ENCODE measurements around the gene PLTP.
A peak's percentile ranks its signal among the peaks of the same experiment; 100 is the strongest.
"Not testable (repeated sequence)": the region's sequence is repeated elsewhere in the genome, so short reads cannot be mapped to it uniquely, and the experiment has no call there.

The PLTP gene

GRCh38 chr20:45911486-45912343 lies at the start of gene PLTP:
Gene PLTP (minus strand): TSS chr20:45912155. CDS start chr20:45911452, 703 bp downstream.
- peaks cover 0 to 17% of the 10 kb centered on the region in 2 donors for H3K4me1 ChIP-seq (ENCODE audit: control insufficient read depth in 1 of 2, insufficient read depth in 2 of 2, low read length in 2 of 2)
- peak within 1 kb of the TSS; percentile 67 for H3K27ac ChIP-seq (ENCODE audit: low read length)
- H3K36me3 ChIP-seq (ENCODE audit: control insufficient read depth in 1 of 2, insufficient read depth in 2 of 2, low read length in 2 of 2): peaks cover 0 to 7% of the 10 kb centered on the region in 2 donors
- H3K27me3 ChIP-seq (ENCODE audit: low read depth, low read length): no peaks in the 10 kb centered on the region
- peak within 1 kb of the TSS; percentile 72 to 84 for H3K4me3 ChIP-seq (ENCODE audit: low read depth in 1 of 2, low read length in 2 of 2)
- H3K9me3 ChIP-seq (ENCODE audit: control insufficient read depth in 1 of 2, low read length in 2 of 2): no peaks in the 10 kb centered on the region

GRCh38 chr20:45959956-45960630 lies 48.1 kb upstream of the PLTP start:
- peaks cover 0 to 4% of the 10 kb centered on the region in 2 donors for H3K9me3 ChIP-seq (ENCODE audit: control insufficient read depth in 1 of 2, low read length in 2 of 2)
- H3K4me1 ChIP-seq (ENCODE audit: control insufficient read depth in 1 of 2, insufficient read depth in 2 of 2, low read length in 2 of 2): no peaks in the 10 kb centered on the region
- H3K27me3 ChIP-seq (ENCODE audit: low read depth, low read length): no peaks in the 10 kb centered on the region
- H3K36me3 ChIP-seq (ENCODE audit: control insufficient read depth in 1 of 2, insufficient read depth in 2 of 2, low read length in 2 of 2): peaks cover 69 to 86% of the 10 kb centered on the region in 2 donors
- H3K27ac ChIP-seq (ENCODE audit: low read length): no peak overlapping the region
- H3K4me3 ChIP-seq (ENCODE audit: low read depth in 1 of 2, low read length in 2 of 2): no peak overlapping the region

GRCh38 chr20:45959126-45959525 lies 47.2 kb upstream of the PLTP start:
- Histone ChIP-seq H3K4me1 (ENCODE audit: control insufficient read depth in 1 of 2, insufficient read depth in 2 of 2, low read length in 2 of 2) (no peaks in the 10 kb centered on the region), H3K27ac (ENCODE audit: low read length) (no peak overlapping the region), H3K9me3 (ENCODE audit: control insufficient read depth in 1 of 2, low read length in 2 of 2) (peaks cover 0 to 4% of the 10 kb centered on the region in 2 donors), H3K36me3 (ENCODE audit: control insufficient read depth in 1 of 2, insufficient read depth in 2 of 2, low read length in 2 of 2) (peaks cover 64 to 78% of the 10 kb centered on the region in 2 donors), H3K27me3 (ENCODE audit: low read depth, low read length) (no peaks in the 10 kb centered on the region), H3K4me3 (ENCODE audit: low read depth in 1 of 2, low read length in 2 of 2) (no peak overlapping the region)

GRCh38 chr20:45958593-45958992 lies 46.6 kb upstream of the PLTP start:
- H3K4me1 ChIP-seq (ENCODE audit: control insufficient read depth in 1 of 2, insufficient read depth in 2 of 2, low read length in 2 of 2): no peaks in the 10 kb centered on the region
- no peaks in the 10 kb centered on the region for H3K27me3 ChIP-seq (ENCODE audit: low read depth, low read length)
- peaks cover 0 to 4% of the 10 kb centered on the region in 2 donors for H3K9me3 ChIP-seq (ENCODE audit: control insufficient read depth in 1 of 2, low read length in 2 of 2)
- no peak overlapping the region for H3K4me3 ChIP-seq (ENCODE audit: low read depth in 1 of 2, low read length in 2 of 2)
- H3K27ac ChIP-seq (ENCODE audit: low read length): no peak overlapping the region
- peaks cover 60 to 78% of the 10 kb centered on the region in 2 donors for H3K36me3 ChIP-seq (ENCODE audit: control insufficient read depth in 1 of 2, insufficient read depth in 2 of 2, low read length in 2 of 2)

- H3K27ac ChIP-seq (ENCODE audit: low read length): no peak overlapping the region
- H3K27me3 ChIP-seq (ENCODE audit: low read depth, low read length): no peaks in the 10 kb centered on the region
- no peak overlapping the region for H3K4me3 ChIP-seq (ENCODE audit: low read depth in 1 of 2, low read length in 2 of 2)
- no peaks in the 10 kb centered on the region for H3K4me1 ChIP-seq (ENCODE audit: control insufficient read depth in 1 of 2, insufficient read depth in 2 of 2, low read length in 2 of 2)
- peaks cover 63 to 81% of the 10 kb centered on the region in 2 donors for H3K36me3 ChIP-seq (ENCODE audit: control insufficient read depth in 1 of 2, insufficient read depth in 2 of 2, low read length in 2 of 2)
- H3K9me3 ChIP-seq (ENCODE audit: control insufficient read depth in 1 of 2, low read length in 2 of 2): peaks cover 0 to 4% of the 10 kb centered on the region in 2 donors
Measured at GRCh38 chr20:45957021-45957941, 45.3 kb upstream of the PLTP start.

- H3K27me3 ChIP-seq (ENCODE audit: low read depth, low read length); H3K4me3 ChIP-seq (ENCODE audit: low read depth in 1 of 2, low read length in 2 of 2); H3K9me3 ChIP-seq (ENCODE audit: control insufficient read depth in 1 of 2, low read length in 2 of 2); H3K4me1 ChIP-seq (ENCODE audit: control insufficient read depth in 1 of 2, insufficient read depth in 2 of 2, low read length in 2 of 2); H3K27ac ChIP-seq (ENCODE audit: low read length): not testable (repeated sequence)
- peaks cover 63 to 81% of the 10 kb centered on the region in 2 donors for H3K36me3 ChIP-seq (ENCODE audit: control insufficient read depth in 1 of 2, insufficient read depth in 2 of 2, low read length in 2 of 2)
Measured at GRCh38 chr20:45956326-45956725, 44.4 kb upstream of the PLTP start.

GRCh38 chr20:45953672-45954071 lies 41.7 kb upstream of the PLTP start:
- H3K36me3 ChIP-seq (ENCODE audit: control insufficient read depth in 1 of 2, insufficient read depth in 2 of 2, low read length in 2 of 2): peaks cover 56 to 81% of the 10 kb centered on the region in 2 donors

GRCh38 chr20:45952861-45953260 lies 40.9 kb upstream of the PLTP start:
- H3K27ac ChIP-seq (ENCODE audit: low read length): no peak overlapping the region
- no peaks in the 10 kb centered on the region for H3K27me3 ChIP-seq (ENCODE audit: low read depth, low read length)
- H3K36me3 ChIP-seq (ENCODE audit: control insufficient read depth in 1 of 2, insufficient read depth in 2 of 2, low read length in 2 of 2): peaks cover 56 to 81% of the 10 kb centered on the region in 2 donors
- no peaks in the 10 kb centered on the region for H3K4me1 ChIP-seq (ENCODE audit: control insufficient read depth in 1 of 2, insufficient read depth in 2 of 2, low read length in 2 of 2)
- no peak overlapping the region for H3K4me3 ChIP-seq (ENCODE audit: low read depth in 1 of 2, low read length in 2 of 2)
- H3K9me3 ChIP-seq (ENCODE audit: control insufficient read depth in 1 of 2, low read length in 2 of 2): no peaks in the 10 kb centered on the region

More at GRCh38 chr20:45953672-45954071, 41.7 kb upstream of the PLTP start:
- no peaks in the 10 kb centered on the region for H3K9me3 ChIP-seq (ENCODE audit: control insufficient read depth in 1 of 2, low read length in 2 of 2)
- H3K4me1 ChIP-seq (ENCODE audit: control insufficient read depth in 1 of 2, insufficient read depth in 2 of 2, low read length in 2 of 2): no peaks in the 10 kb centered on the region
- no peak overlapping the region for H3K27ac ChIP-seq (ENCODE audit: low read length)
- H3K27me3 ChIP-seq (ENCODE audit: low read depth, low read length): no peaks in the 10 kb centered on the region
- H3K4me3 ChIP-seq (ENCODE audit: low read depth in 1 of 2, low read length in 2 of 2): no peak overlapping the region

GRCh38 chr20:45951925-45952834 lies 40.2 kb upstream of the PLTP start:
- Histone ChIP-seq H3K9me3 (ENCODE audit: control insufficient read depth in 1 of 2, low read length in 2 of 2) (no peaks in the 10 kb centered on the region), H3K36me3 (ENCODE audit: control insufficient read depth in 1 of 2, insufficient read depth in 2 of 2, low read length in 2 of 2) (peaks cover 54 to 81% of the 10 kb centered on the region in 2 donors), H3K27me3 (ENCODE audit: low read depth, low read length) (no peaks in the 10 kb centered on the region), H3K4me3 (ENCODE audit: low read depth in 1 of 2, low read length in 2 of 2) (no peak overlapping the region), H3K4me1 (ENCODE audit: control insufficient read depth in 1 of 2, insufficient read depth in 2 of 2, low read length in 2 of 2) (no peaks in the 10 kb centered on the region), H3K27ac (ENCODE audit: low read length) (no peak overlapping the region)

- H3K36me3 ChIP-seq (ENCODE audit: control insufficient read depth in 1 of 2, insufficient read depth in 2 of 2, low read length in 2 of 2): peaks cover 63 to 89% of the 10 kb centered on the region in 2 donors
Measured at GRCh38 chr20:45950330-45950646, 38.3 kb upstream of the PLTP start.

More at GRCh38 chr20:45950330-45950646, 38.3 kb upstream of the PLTP start:
- Histone ChIP-seq H3K4me3 (ENCODE audit: low read depth in 1 of 2, low read length in 2 of 2) (no peak overlapping the region), H3K27me3 (ENCODE audit: low read depth, low read length) (no peaks in the 10 kb centered on the region), H3K27ac (ENCODE audit: low read length) (no peak overlapping the region), H3K9me3 (ENCODE audit: control insufficient read depth in 1 of 2, low read length in 2 of 2) (no peaks in the 10 kb centered on the region), H3K4me1 (ENCODE audit: control insufficient read depth in 1 of 2, insufficient read depth in 2 of 2, low read length in 2 of 2) (no peaks in the 10 kb centered on the region)
